Right lobe of liver (tissue), 4 donors: ENCODE measurements around the gene CEP112.

Experiments used
- CTCF ChIP-seq, 4 donors: fragments of 200-600 bp in 3 of 4; fragments of 450-650 bp in 1 of 4; IDR thresholded peaks; one replicate each; pipeline versions ENCODE4 v1.5.1 to v1.8.0; 2016 to 2022; ENCODE audit warnings: antibody characterized with exemption in 4 of 4, mild to moderate bottlenecking in 2 of 4
- POLR2A ChIP-seq: fragments of 450-650 bp; IDR thresholded peaks from one replicate; pipeline ENCODE4 v1.6.1; 2017; ENCODE audit warnings: antibody characterized with exemption, mild to moderate bottlenecking
- donor health status: DM: no; HTN: no; CAD: no.
- donor health status: DM: no; HTN: no; CAD: no.
- donor health status: DM: no; HTN: yes; CAD: no.

DNA sequence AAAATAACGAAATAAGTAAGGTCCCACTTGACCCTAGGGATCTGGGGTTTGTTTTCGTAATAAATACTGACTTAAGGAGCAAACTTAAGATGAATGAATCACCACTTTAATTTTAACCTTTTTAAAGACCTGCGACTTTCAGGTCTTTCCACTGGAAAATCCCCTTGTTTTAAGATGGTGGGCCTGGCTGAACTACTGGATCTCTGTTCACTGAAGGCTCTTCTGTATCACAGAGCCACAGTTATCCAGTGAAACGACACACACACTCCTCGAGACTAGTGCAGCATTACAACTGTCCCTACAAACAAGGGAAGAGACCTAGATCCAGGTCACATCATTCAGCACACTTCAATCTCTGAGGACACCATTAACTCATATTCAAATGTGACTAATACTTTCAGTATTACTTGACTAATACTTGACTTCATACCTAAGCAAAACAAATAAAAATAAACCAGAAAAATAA, 299.0 kb downstream of the CEP112 start:
- TF ChIP-seq POLR2A (no peak), CTCF (IDR thresholded peaks at IDR 0.05) (no peak)
